Keratinocyte (primary cell): Measurements from ENCODE around the gene CDK10.
"Not testable (repeated sequence)": the region's sequence is repeated elsewhere in the genome, so short reads cannot be mapped to it uniquely, and the experiment has no call there.

Experiments
- EZH2 ChIP-seq: IDR thresholded peaks from one replicate; pipeline ENCODE4 v1.6.1; 2012; ENCODE audit warnings: inconsistent platforms, mild to moderate bottlenecking, low read length, moderate library complexity
- TF ChIP-seq, protein P1 (sequence below), 3 experiments: IDR thresholded peaks in 1 of 3; conservative IDR thresholded peaks in 1 of 3; optimal IDR thresholded peaks in 1 of 3; 2 replicates in 2 of 3; 3 replicates in 1 of 3; pipeline versions ENCODE3 to v1.5.1; 2011; ENCODE audit warnings: low read length in 3 of 3, mild to moderate bottlenecking in 3 of 3, moderate library complexity in 2 of 3, control low read depth in 1 of 3, inconsistent platforms in 1 of 3; ENCODE audit not compliant: insufficient read depth in 2 of 3; ENCODE audit errors: extremely low read depth in 1 of 3

GRCh38 chr16:89689621-89690020, 3.1 kb downstream of the CDK10 start:
- TF ChIP-seq, protein P1, sequence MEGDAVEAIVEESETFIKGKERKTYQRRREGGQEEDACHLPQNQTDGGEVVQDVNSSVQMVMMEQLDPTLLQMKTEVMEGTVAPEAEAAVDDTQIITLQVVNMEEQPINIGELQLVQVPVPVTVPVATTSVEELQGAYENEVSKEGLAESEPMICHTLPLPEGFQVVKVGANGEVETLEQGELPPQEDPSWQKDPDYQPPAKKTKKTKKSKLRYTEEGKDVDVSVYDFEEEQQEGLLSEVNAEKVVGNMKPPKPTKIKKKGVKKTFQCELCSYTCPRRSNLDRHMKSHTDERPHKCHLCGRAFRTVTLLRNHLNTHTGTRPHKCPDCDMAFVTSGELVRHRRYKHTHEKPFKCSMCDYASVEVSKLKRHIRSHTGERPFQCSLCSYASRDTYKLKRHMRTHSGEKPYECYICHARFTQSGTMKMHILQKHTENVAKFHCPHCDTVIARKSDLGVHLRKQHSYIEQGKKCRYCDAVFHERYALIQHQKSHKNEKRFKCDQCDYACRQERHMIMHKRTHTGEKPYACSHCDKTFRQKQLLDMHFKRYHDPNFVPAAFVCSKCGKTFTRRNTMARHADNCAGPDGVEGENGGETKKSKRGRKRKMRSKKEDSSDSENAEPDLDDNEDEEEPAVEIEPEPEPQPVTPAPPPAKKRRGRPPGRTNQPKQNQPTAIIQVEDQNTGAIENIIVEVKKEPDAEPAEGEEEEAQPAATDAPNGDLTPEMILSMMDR (optimal IDR thresholded peaks at IDR 0.05 in 1 of 3, IDR thresholded peaks at IDR 0.05 in 1 of 3, conservative IDR thresholded peaks at IDR 0.05 in 1 of 3; ENCODE audit: extremely low read depth in 1 of 3, insufficient read depth in 2 of 3, low read length in 3 of 3) = not testable (repeated sequence)
- TF ChIP-seq EZH2 = not testable (repeated sequence)
